Activated T-helper 1 cell treated with Interleukin-2 at 50 U/mL for 16 hours (primary cell): Measurements from ENCODE around the gene ITGB1.
"Not testable (repeated sequence)": the region's sequence is repeated elsewhere in the genome, so short reads cannot be mapped to it uniquely, and the experiment has no call there.

Experiments used
- DNase-seq: peaks from one replicate; pipeline ENCODE4 v3.0.0-alpha.2; 2020; ENCODE audit warnings: low read depth

Gene ITGB1

GRCh38 chr10:32980558-32981468 is 22.8 kb upstream of the ITGB1 start:
- peak; percentile 74 for DNase-seq

GRCh38 chr10:32980242-32980557 is 22.2 kb upstream of the ITGB1 start:
- no peak for DNase-seq

- DNase-seq, result not testable (repeated sequence)
These were observed 21.7 kb upstream of the ITGB1 start for GRCh38 chr10:32979719-32980118.

GRCh38 chr10:32979041-32979440 is 21.0 kb upstream of the ITGB1 start:
- no peak for DNase-seq

GRCh38 chr10:32977846-32978809 is 20.1 kb upstream of the ITGB1 start:
- DNase-seq, result not testable (repeated sequence)

- DNase-seq, result no peak
These were observed 18.3 kb upstream of the ITGB1 start for GRCh38 chr10:32976338-32976737.

- DNase-seq, result no peak
These were observed 14.9 kb upstream of the ITGB1 start for GRCh38 chr10:32972929-32973328.

GRCh38 chr10:32972460-32972859 is 14.4 kb upstream of the ITGB1 start:
- DNase-seq, result no peak

- DNase-seq, result no peak
These were observed 13.6 kb upstream of the ITGB1 start for GRCh38 chr10:32971536-32972091.

GRCh38 chr10:32970910-32971309 is 12.9 kb upstream of the ITGB1 start:
- no peak for DNase-seq

GRCh38 chr10:32964270-32964669 is 6.2 kb upstream of the ITGB1 start:
- no peak for DNase-seq

GRCh38 chr10:32963096-32963495 is 5.1 kb upstream of the ITGB1 start:
- DNase-seq, result no peak

- no peak for DNase-seq
These were observed 4.5 kb upstream of the ITGB1 start for GRCh38 chr10:32962521-32962920.

- no peak for DNase-seq
These were observed 3.9 kb upstream of the ITGB1 start for GRCh38 chr10:32961895-32962369.

GRCh38 chr10:32961343-32961894 is 3.4 kb upstream of the ITGB1 start:
- no peak for DNase-seq

- no peak for DNase-seq
These were observed 2.0 kb upstream of the ITGB1 start for GRCh38 chr10:32960022-32960421.

- no peak for DNase-seq
These were observed 1.2 kb upstream of the ITGB1 start for GRCh38 chr10:32959006-32959920.

GRCh38 chr10:32957341-32958084 is 517 bp downstream of the ITGB1 start:
- peak; percentile 20 for DNase-seq

GRCh38 chr10:32956365-32957197 is 1.4 kb downstream of the ITGB1 start:
- DNase-seq, result no peak
